GM21576 (cell line): ENCODE measurements around the gene C15orf39.

Source experiments
- ATAC-seq: cut with Tn5 transposase; IDR thresholded peaks from one replicate; pipeline ENCODE4 v1.9.1; 2021; ENCODE audit warnings: mild to moderate bottlenecking, moderate library complexity; ENCODE audit not compliant: unreplicated experiment

Gene C15orf39

GRCh38 chr15:75171408-75171807 is 30.3 kb upstream of the C15orf39 start:
- no peak for ATAC-seq

GRCh38 chr15:75172284-75172820 is 29.3 kb upstream of the C15orf39 start:
- no peak for ATAC-seq

DNA sequence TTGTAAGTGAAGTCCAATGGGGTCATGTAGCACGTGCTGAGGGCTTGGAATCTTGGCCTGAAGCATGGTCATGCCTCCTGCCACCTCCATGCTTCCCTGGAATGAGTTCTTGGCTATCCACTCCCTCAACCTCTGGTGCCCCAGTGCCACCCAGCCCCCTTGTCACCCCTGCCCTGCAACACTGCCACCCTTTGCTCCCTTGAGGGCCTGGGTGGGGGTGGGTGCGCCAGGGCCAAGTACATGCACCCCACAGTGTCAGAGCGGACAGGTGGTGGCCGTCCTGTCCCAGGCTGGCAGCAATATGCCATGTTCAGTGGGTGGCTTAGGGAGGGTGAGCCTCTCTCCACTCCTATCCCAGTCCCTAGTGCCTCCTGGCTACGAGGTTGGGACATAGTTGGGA is 27.6 kb upstream of the C15orf39 start:
- no peak for ATAC-seq

GRCh38 chr15:75174729-75175128 is 27.0 kb upstream of the C15orf39 start:
- ATAC-seq, result no peak

- ATAC-seq, result no peak
Measured at GRCh38 chr15:75176396-75176761, 25.3 kb upstream of the C15orf39 start.

DNA sequence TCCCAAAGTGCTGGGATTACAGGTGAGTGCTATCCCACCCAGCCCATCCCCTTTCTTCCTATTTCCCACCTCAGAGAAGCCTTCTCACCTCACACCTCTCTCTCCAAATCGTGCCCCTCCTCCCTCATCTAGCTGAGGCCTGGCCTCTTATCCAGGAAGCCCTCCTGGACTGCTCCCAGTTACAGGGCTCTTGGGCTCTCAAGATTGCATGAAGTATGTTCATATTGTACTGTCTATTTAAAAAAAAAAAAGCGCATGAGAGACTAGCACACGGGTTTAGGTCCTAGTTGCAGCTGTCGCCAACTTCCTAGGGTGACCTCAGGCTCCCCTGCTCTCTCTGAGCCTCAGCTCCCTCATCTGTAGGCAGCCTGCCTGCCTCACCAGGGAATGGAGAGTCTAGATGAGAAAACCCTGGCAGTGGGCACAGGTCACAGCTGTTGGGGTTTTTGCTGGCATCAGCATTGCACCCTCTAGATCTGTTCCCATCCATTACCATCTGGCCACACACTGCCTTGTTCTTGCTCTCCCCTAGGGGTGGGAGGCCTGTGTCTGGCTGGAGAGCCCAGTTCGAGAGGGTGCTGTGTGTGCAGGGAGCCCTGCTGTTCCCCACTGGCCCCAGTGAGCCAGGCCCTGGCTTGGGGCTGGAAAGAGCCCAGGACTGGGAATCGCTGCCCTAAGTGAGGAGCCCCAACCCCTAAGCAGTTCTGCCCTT is 24.2 kb upstream of the C15orf39 start:
- ATAC-seq, result no peak

GRCh38 chr15:75178171-75178937 is 23.3 kb upstream of the C15orf39 start:
- ATAC-seq, result no peak

GRCh38 chr15:75178938-75179745 is 22.5 kb upstream of the C15orf39 start:
- no peak for ATAC-seq

DNA sequence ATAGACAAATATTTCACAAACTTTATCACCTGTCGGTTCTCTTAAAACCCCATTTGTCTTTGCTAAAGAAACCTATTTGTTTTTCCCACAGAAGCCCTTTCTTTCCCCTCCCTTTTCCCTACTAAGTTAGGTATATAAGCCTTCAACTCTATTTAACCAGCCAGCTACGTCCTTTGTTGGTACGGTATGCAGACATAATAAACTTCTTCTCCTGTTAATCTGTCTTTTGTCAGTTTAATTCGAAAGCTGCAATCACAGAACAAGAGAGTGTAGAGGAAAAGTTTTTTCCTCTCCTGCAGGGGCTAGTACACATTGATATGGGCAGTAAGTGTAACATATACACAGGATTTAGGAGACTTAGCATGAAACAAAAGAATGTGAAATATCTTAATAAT is 21.9 kb upstream of the C15orf39 start:
- no peak for ATAC-seq

DNA sequence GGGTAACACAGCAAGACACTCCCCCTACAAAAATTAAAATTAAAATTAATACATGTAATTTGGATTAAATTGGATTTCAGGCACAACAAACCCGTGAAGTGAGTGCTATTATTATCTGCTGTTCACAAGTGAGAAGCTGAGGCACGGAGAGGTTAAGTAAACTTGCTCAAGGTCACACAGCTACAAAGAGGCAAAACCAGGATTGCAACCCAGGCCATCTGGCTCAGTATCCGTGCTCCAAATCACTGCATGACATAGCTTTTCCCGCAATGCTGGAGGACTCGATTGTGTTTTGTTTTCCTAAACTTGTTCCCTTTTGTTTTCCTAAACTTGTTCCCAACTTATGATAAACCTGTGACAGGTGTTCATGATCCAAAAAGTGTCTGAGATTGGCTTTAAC is 19.9 kb upstream of the C15orf39 start:
- no peak for ATAC-seq

DNA sequence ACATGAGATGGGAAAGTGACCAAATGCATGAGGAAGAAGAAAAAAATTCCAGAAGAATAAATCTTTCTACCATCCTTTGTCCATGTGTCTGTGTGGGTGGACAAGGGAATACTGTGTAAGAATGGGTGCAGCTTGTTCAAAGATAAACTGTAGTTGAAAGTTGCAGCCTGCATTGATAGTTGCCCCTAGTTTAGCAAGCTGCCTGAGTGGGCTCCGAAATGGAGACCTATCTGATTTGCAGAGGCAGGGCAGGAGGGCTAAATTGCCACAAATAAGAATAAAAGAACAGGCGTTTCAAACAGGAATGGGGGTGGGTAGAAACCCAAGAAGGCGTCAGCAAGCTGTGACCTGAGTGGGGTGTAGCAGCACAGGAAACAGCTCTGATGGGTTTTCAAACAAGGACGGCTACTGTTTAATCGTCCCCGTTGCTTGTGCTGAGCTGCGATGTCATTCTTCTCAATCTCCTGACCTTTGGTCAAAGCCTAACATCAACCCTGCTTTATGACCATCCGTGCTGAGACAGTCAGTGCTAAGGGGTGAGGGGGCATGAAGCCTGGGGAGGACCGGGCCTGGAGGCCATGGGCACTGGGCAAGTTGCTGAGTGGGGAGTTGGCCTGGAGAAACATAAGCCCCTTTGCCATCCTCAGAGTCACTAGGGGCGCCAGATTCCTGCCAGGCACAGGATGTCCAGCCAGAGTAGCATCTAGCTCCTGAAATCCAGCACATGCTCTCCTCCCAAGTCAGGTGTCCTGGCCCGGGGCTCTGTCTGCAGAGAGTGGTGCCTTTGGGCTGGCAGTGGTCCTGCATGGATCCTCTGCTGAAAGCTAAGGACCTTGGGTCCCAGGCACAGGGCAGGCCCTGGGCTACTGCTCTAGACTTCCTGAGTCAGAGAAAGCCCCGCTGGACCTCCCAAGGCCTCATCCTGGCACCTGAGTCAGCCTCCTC is 19.2 kb upstream of the C15orf39 start:
- no peak for ATAC-seq

- ATAC-seq, result no peak
Measured at GRCh38 chr15:75185271-75186029, 16.2 kb upstream of the C15orf39 start.

DNA sequence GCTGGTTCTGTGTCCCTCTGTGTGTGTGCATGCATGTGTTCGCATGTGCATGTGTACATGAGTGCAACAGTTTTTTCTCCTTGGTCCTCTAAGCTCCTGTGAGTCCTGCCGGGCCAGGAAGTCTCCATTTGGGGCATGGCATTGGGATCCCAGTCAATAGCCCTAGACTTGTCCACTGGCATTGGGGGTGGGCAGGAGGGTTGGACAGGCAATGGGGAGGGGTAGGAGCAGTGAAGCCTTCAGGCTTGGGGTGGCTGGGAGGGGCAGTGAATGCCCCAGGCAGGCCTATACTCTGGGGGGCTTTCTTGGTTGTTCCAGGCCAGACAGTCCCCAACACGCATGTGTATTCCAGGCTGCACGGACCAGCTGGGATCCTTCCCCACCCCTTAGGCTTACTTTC is 15.6 kb upstream of the C15orf39 start:
- no peak for ATAC-seq

DNA sequence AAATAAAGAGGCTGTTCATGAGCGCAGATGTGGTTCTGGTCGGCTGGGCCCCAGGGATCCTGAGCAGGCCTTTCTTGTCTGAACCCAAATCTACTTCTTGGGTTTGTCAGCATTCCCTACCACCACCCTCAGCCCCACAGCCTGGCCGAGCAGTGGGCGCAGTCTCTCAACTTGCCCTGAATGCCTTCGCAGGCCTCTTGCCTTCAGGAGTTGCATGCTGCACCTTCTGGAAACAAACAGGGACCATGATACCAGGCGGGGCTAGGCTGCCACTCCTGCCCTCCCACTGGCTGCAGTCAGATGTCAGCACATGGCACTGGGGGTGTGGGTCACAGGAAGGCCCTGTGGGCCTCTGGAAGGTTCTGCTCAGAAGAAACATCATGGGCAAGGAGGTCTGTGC is 13.2 kb upstream of the C15orf39 start:
- no peak for ATAC-seq

DNA sequence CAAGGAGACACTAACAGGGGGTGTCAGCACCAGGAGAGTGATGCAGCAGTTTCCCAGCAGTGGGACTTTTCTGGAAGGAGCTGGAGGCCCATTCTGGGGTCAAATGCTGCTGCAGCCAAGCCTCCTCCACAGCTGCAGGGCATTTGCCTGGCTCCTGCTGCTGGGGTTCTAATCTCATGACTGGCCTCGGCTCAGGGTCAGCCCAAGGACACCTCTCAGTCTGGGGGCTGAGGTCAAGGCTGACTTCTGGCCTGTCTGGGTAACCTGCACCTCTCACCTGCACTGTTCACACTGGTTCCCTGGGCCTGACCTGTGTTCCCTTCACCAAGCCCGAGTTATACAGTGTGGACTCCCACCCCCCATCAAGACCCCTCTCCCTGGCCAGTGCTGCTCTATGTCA is 10.4 kb upstream of the C15orf39 start:
- no peak for ATAC-seq

GRCh38 chr15:75192307-75192706 is 9.4 kb upstream of the C15orf39 start:
- no peak for ATAC-seq

- no peak for ATAC-seq
Measured at GRCh38 chr15:75193272-75193671, 8.4 kb upstream of the C15orf39 start.

GRCh38 chr15:75193976-75194375 is 7.7 kb upstream of the C15orf39 start:
- no peak for ATAC-seq

DNA sequence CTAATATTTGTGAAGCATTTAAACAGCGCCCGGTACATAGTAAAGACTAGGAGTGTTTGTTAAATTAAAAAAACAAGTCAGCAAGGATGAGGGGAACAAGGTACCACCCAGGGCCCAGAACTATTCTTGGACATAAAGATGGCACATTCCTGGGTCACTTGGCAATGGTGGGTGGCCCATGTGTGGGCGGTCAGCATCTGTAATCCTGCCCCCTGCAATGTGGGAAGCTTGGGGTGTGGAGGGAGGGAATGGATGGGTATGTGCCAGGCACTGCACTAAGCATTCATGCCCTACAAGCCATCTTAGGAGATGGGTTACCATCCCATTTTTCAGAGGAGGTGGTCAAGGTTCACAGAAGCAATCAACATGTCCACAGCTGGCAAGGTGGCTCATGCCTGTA is 7.3 kb upstream of the C15orf39 start:
- ATAC-seq, result no peak
